IPS DF 6.9 (cell line): Measurements from ENCODE around the gene ZC3H12D.
"Not testable (repeated sequence)": the region's sequence is repeated elsewhere in the genome, so short reads cannot be mapped to it uniquely, and the experiment has no call there.

Experiments used
- DNase-seq: peaks from one replicate; pipeline ENCODE4 v3.0.0-alpha.2; 2013; ENCODE audit warnings: low read depth, low spot score
- H3K27ac ChIP-seq: one replicate; pipeline ENCODE4 v1.5.1; 2013; ENCODE audit warnings: low read length, control low read depth
- H3K27me3 ChIP-seq: 2 replicates; pipeline ENCODE4 v1.6.1; 2013; ENCODE audit warnings: mild to moderate bottlenecking, low read length; ENCODE audit not compliant: control insufficient read depth, insufficient read depth
- H3K36me3 ChIP-seq: 2 replicates; pipeline ENCODE4 v1.6.1; 2013; ENCODE audit warnings: low read length; ENCODE audit not compliant: control insufficient read depth, insufficient read depth
- H3K4me1 ChIP-seq: 2 replicates; pipeline ENCODE4 v1.6.1; 2013; ENCODE audit warnings: low read length; ENCODE audit not compliant: control insufficient read depth, insufficient read depth
- H3K4me3 ChIP-seq: 2 replicates; pipeline ENCODE4 v1.5.1; 2013; ENCODE audit warnings: mild to moderate bottlenecking, low read length
- H3K9me3 ChIP-seq: 2 replicates; pipeline ENCODE4 v1.6.1; 2013; ENCODE audit warnings: low read length, inconsistent platforms; ENCODE audit not compliant: control insufficient read depth, insufficient read depth
- WGBS: extraction: QIAGEN DNeasy Blood & Tissue Kit; methylation state at CpG from one replicate; pipeline ENCODE4 v1.1.7; 2013; ENCODE audit warnings: mixed read lengths, missing lambda C conversion rate; ENCODE audit not compliant: insufficient read length, insufficient coverage; 5-methylcytosine and 5-hydroxymethylcytosine counted together

Gene ZC3H12D

GRCh38 chr6:149473080-149474052, 11.4 kb downstream of the ZC3H12D start:
- no peaks in the 10 kb centered on the region for H3K9me3 ChIP-seq
- H3K36me3 ChIP-seq = no peaks in the 10 kb centered on the region
- H3K4me1 ChIP-seq = no peaks in the 10 kb centered on the region
- no peaks in the 10 kb centered on the region for H3K27me3 ChIP-seq
- no peak overlapping the region for H3K4me3 ChIP-seq
- no peak overlapping the region for H3K27ac ChIP-seq
- no CpG with 5 or more reads among the region's 21 CpGs for whole genome bisulfite sequencing
- DNase-seq = no peak

- no peak overlapping the region for H3K27ac ChIP-seq
- H3K9me3 ChIP-seq = no peaks in the 10 kb centered on the region
- DNase-seq = no peak
- no peaks in the 10 kb centered on the region for H3K27me3 ChIP-seq
- no CpG with 5 or more reads among the region's 5 CpGs for WGBS
- no peaks in the 10 kb centered on the region for H3K4me1 ChIP-seq
- H3K4me3 ChIP-seq = no peak overlapping the region
- H3K36me3 ChIP-seq = no peaks in the 10 kb centered on the region
Measured at GRCh38 chr6:149472241-149472640, 12.6 kb downstream of the ZC3H12D start.

- Histone ChIP-seq H3K9me3 (no peaks in the 10 kb centered on the region), H3K4me3 (no peak overlapping the region), H3K36me3 (no peaks in the 10 kb centered on the region), H3K27me3 (no peaks in the 10 kb centered on the region), H3K4me1 (no peaks in the 10 kb centered on the region), H3K27ac (no peak overlapping the region)
- whole genome bisulfite sequencing = no CpG with 5 or more reads among the region's 3 CpGs
- no peak for DNase-seq
Measured at GRCh38 chr6:149471801-149472200, 13.0 kb downstream of the ZC3H12D start.

GRCh38 chr6:149470948-149471347, 13.9 kb downstream of the ZC3H12D start:
- H3K27ac ChIP-seq = no peak overlapping the region
- no peaks in the 10 kb centered on the region for H3K27me3 ChIP-seq
- no peaks in the 10 kb centered on the region for H3K9me3 ChIP-seq
- H3K4me1 ChIP-seq = no peaks in the 10 kb centered on the region
- no peaks in the 10 kb centered on the region for H3K36me3 ChIP-seq
- no peak overlapping the region for H3K4me3 ChIP-seq
- no peak for DNase-seq
- no CpG with 5 or more reads among the region's 2 CpGs for WGBS

GRCh38 chr6:149468179-149468578, 16.6 kb downstream of the ZC3H12D start:
- H3K9me3 ChIP-seq = no peaks in the 10 kb centered on the region
- no peaks in the 10 kb centered on the region for H3K4me1 ChIP-seq
- H3K36me3 ChIP-seq = no peaks in the 10 kb centered on the region
- no peak for DNase-seq
- no CpG with 5 or more reads among the region's 2 CpGs for WGBS
- H3K27me3 ChIP-seq = no peaks in the 10 kb centered on the region
- H3K27ac ChIP-seq = no peak overlapping the region
- H3K4me3 ChIP-seq = no peak overlapping the region

- no CpG with 5 or more reads among the region's 4 CpGs for WGBS
- H3K36me3 ChIP-seq = no peaks in the 10 kb centered on the region
- no peak overlapping the region for H3K27ac ChIP-seq
Measured at GRCh38 chr6:149467265-149467664, 17.5 kb downstream of the ZC3H12D start.

GRCh38 chr6:149464411-149464810, 20.4 kb downstream of the ZC3H12D start:
- H3K4me3 ChIP-seq = no peak overlapping the region
- no peaks in the 10 kb centered on the region for H3K36me3 ChIP-seq
- H3K27ac ChIP-seq = no peak overlapping the region
- no peaks in the 10 kb centered on the region for H3K4me1 ChIP-seq
- H3K9me3 ChIP-seq = no peaks in the 10 kb centered on the region
- no peak for DNase-seq
- WGBS = no CpG with 5 or more reads among the region's 8 CpGs
- no peaks in the 10 kb centered on the region for H3K27me3 ChIP-seq

More at GRCh38 chr6:149467265-149467664, 17.5 kb downstream of the ZC3H12D start:
- no peaks in the 10 kb centered on the region for H3K4me1 ChIP-seq
- H3K27me3 ChIP-seq = no peaks in the 10 kb centered on the region
- no peak overlapping the region for H3K4me3 ChIP-seq
- DNase-seq = no peak
- H3K9me3 ChIP-seq = no peaks in the 10 kb centered on the region

- H3K27me3 ChIP-seq = no peaks in the 10 kb centered on the region
- H3K4me1 ChIP-seq = no peaks in the 10 kb centered on the region
- no peak overlapping the region for H3K4me3 ChIP-seq
- DNase-seq = no peak
- no peaks in the 10 kb centered on the region for H3K36me3 ChIP-seq
- no peaks in the 10 kb centered on the region for H3K9me3 ChIP-seq
- H3K27ac ChIP-seq = no peak overlapping the region
- WGBS = no CpG with 5 or more reads among the region's 4 CpGs
Measured at GRCh38 chr6:149463781-149464180, 21.0 kb downstream of the ZC3H12D start.

GRCh38 chr6:149462712-149463111, 22.1 kb downstream of the ZC3H12D start:
- H3K4me1 ChIP-seq, H3K27me3 ChIP-seq, H3K4me3 ChIP-seq, H3K9me3 ChIP-seq, DNase-seq, H3K36me3 ChIP-seq, H3K27ac ChIP-seq: not testable (repeated sequence)
- no CpG with 5 or more reads among the region's 7 CpGs for WGBS

GRCh38 chr6:149461670-149462069, 23.1 kb downstream of the ZC3H12D start:
- Histone ChIP-seq H3K4me3 (no peak overlapping the region), H3K27ac (no peak overlapping the region), H3K9me3 (no peaks in the 10 kb centered on the region), H3K36me3 (no peaks in the 10 kb centered on the region), H3K4me1 (no peaks in the 10 kb centered on the region), H3K27me3 (no peaks in the 10 kb centered on the region)
- DNase-seq = no peak
- no CpG with 5 or more reads among the region's 5 CpGs for WGBS

GRCh38 chr6:149460249-149460648, 24.6 kb downstream of the ZC3H12D start:
- not testable (repeated sequence) for H3K27ac ChIP-seq, H3K27me3 ChIP-seq, H3K4me1 ChIP-seq, H3K4me3 ChIP-seq, H3K36me3 ChIP-seq, H3K9me3 ChIP-seq, DNase-seq
- WGBS = no CpG with 5 or more reads among the region's 3 CpGs
